Neural progenitor cell (in vitro differentiated cells): Measurements from ENCODE around the gene TBC1D17. TPM values are rescaled to one million over a fixed set of nuclear protein-coding genes. Genes with fewer than 3 reads are reported as not detected.

Source experiments
- DNase-seq: peaks from one replicate; pipeline ENCODE4 v3.0.0-alpha.2; 2016; ENCODE audit warnings: low spot score
- H2AFZ ChIP-seq: fragments of 200-600 bp; sonication (generic); replicated peaks from 2 replicates; pipeline ENCODE4 v1.6.1; 2016; ENCODE audit warnings: antibody characterized with exemption
- H3F3A ChIP-seq: fragments of 200-600 bp; sonication (generic); 2 replicates; pipeline ENCODE4 v1.6.1; 2016; ENCODE audit warnings: antibody characterized with exemption, low read depth
- H3K27ac ChIP-seq: fragments of 200-600 bp; sonication (generic); 2 replicates; pipeline ENCODE4 v1.5.1; 2016; ENCODE audit warnings: mild to moderate bottlenecking
- H3K27me3 ChIP-seq: fragments of 200-600 bp; sonication (generic); 2 replicates; pipeline ENCODE4 v1.6.1; 2016; ENCODE audit warnings: mild to moderate bottlenecking, moderate library complexity
- H3K36me3 ChIP-seq: fragments of 200-600 bp; sonication (generic); 2 replicates; pipeline ENCODE4 v1.5.1; 2016
- H3K4me1 ChIP-seq: fragments of 200-600 bp; sonication (generic); 2 replicates; pipeline ENCODE4 v1.6.1; 2016; ENCODE audit warnings: mixed run types
- H3K4me2 ChIP-seq: fragments of 200-600 bp; sonication (generic); 2 replicates; pipeline ENCODE4 v1.6.1; 2016
- H3K4me3 ChIP-seq: fragments of 200-600 bp; sonication (generic); 2 replicates; pipeline ENCODE4 v1.5.1; 2016
- H3K79me2 ChIP-seq: fragments of 200-600 bp; sonication (generic); 2 replicates; pipeline ENCODE4 v1.6.1; 2016; ENCODE audit warnings: low read depth
- H3K9ac ChIP-seq: fragments of 200-600 bp; sonication (generic); 2 replicates; pipeline ENCODE4 v1.6.1; 2016
- H3K9me3 ChIP-seq: fragments of 200-600 bp; sonication (generic); 2 replicates; pipeline ENCODE4 v1.5.1; 2016; ENCODE audit warnings: low read depth
- H4K20me1 ChIP-seq: fragments of 200-600 bp; sonication (generic); 2 replicates; pipeline ENCODE4 v1.6.1; 2016; ENCODE audit warnings: low read depth
- H3K27ac Mint-ChIP-seq: 3 replicates; pipeline ENCODE4 v1.8.0; 2021; ENCODE audit warnings: mixed read lengths
- H3K27me3 Mint-ChIP-seq: 2 replicates; pipeline ENCODE4 v1.8.0; 2022; ENCODE audit warnings: low read depth, mild to moderate bottlenecking, inconsistent platforms, moderate library complexity, mixed read lengths; ENCODE audit not compliant: insufficient read depth
- H3K36me3 Mint-ChIP-seq: 3 replicates; pipeline ENCODE4 v1.8.0; 2021; ENCODE audit warnings: mixed read lengths
- H3K4me1 Mint-ChIP-seq: 3 replicates; pipeline ENCODE4 v1.8.0; 2021; ENCODE audit warnings: mixed read lengths
- H3K4me3 Mint-ChIP-seq: 3 replicates; pipeline ENCODE4 v1.8.0; 2021; ENCODE audit warnings: mild to moderate bottlenecking, moderate library complexity, mixed read lengths
- H3K9me3 Mint-ChIP-seq: 3 replicates; pipeline ENCODE4 v1.8.0; 2020; ENCODE audit warnings: mixed read lengths
- CTCF ChIP-seq: fragments of 200-600 bp; sonication (generic); IDR thresholded peaks from 2 replicates; pipeline ENCODE4 v1.5.1; 2017; ENCODE audit warnings: antibody characterized with exemption, mild to moderate bottlenecking
- EZH2 ChIP-seq: fragments of 200-600 bp; sonication (generic); IDR thresholded peaks from 2 replicates; pipeline ENCODE4 v1.6.1; 2017; ENCODE audit warnings: antibody characterized with exemption, mild to moderate bottlenecking, moderate library complexity
- EZH2phosphoT487 ChIP-seq: fragments of 200-600 bp; sonication (generic); IDR thresholded peaks from 2 replicates; pipeline ENCODE4 v1.6.1; 2017; ENCODE audit warnings: antibody characterized with exemption
- total RNA-seq: library from RNA; depleted of rRNA; stranded (reverse); fragments of >200 nt; gene quantifications from 2 replicates; pipeline ENCODE4 v1.2.3, GENCODE V29; 2015; ENCODE audit warnings: low replicate concordance

Gene TBC1D17
- total RNA-seq, 1 donor from 2014 or later: 10.4 TPM

- Histone ChIP-seq H3K9me3 (no peaks in the 10 kb centered on the region), H3K4me1 (peaks cover 12% of the 10 kb centered on the region), H3K27me3 (no peaks in the 10 kb centered on the region), H2AFZ (no peak overlapping the region), H3K79me2 (peaks cover 52% of the 10 kb centered on the region), H3K9ac (no peak overlapping the region), H3K27ac (no peak overlapping the region), H3K36me3 (no peaks in the 10 kb centered on the region), H3F3A (peaks cover 80% of the 10 kb centered on the region), H3K4me3 (no peak overlapping the region), H3K4me2 (no peak overlapping the region), H4K20me1 (peaks cover 88% of the 10 kb centered on the region)
- peak overlapping the region; percentile 55 for H3K4me3 Mint-ChIP-seq
- peaks cover 20% of the 10 kb centered on the region for H3K36me3 Mint-ChIP-seq
- H3K4me1 Mint-ChIP-seq: peaks cover 21% of the 10 kb centered on the region
- TF ChIP-seq EZH2: no peak
- no peak for TF ChIP-seq CTCF
- no peak for TF ChIP-seq EZH2phosphoT487
- no peaks in the 10 kb centered on the region for H3K9me3 Mint-ChIP-seq
- DNase-seq: no peak
- peak overlapping the region; percentile 90 for H3K27ac Mint-ChIP-seq
- H3K27me3 Mint-ChIP-seq: peaks cover 25% of the 10 kb centered on the region
Observed at GRCh38 chr19:49855277-49855675, 22.2 kb upstream of the TBC1D17 start.

- Mint-ChIP-seq H3K9me3 (no peaks in the 10 kb centered on the region), H3K27ac (peak overlapping the region; percentile 90), H3K4me3 (peak overlapping the region; percentile 55), H3K4me1 (peaks cover 22% of the 10 kb centered on the region), H3K27me3 (peaks cover 25% of the 10 kb centered on the region), H3K36me3 (peaks cover 19% of the 10 kb centered on the region)
- no peaks in the 10 kb centered on the region for H3K27me3 ChIP-seq
- H3K36me3 ChIP-seq: no peaks in the 10 kb centered on the region
- peaks cover 95% of the 10 kb centered on the region for H4K20me1 ChIP-seq
- H3K9me3 ChIP-seq: no peaks in the 10 kb centered on the region
- H2AFZ ChIP-seq: no peak overlapping the region
- H3K4me1 ChIP-seq: peaks cover 12% of the 10 kb centered on the region
- H3K4me3 ChIP-seq: no peak overlapping the region
- no peak for DNase-seq
- no peak overlapping the region for H3K27ac ChIP-seq
- no peak overlapping the region for H3K9ac ChIP-seq
- peaks cover 51% of the 10 kb centered on the region for H3K79me2 ChIP-seq
- no peak for TF ChIP-seq EZH2phosphoT487
- TF ChIP-seq CTCF: no peak
- no peak overlapping the region for H3K4me2 ChIP-seq
- H3F3A ChIP-seq: peaks cover 80% of the 10 kb centered on the region
Observed at GRCh38 chr19:49855676-49856573, 21.6 kb upstream of the TBC1D17 start.

GRCh38 chr19:49856574-49857021 lies 20.9 kb upstream of the TBC1D17 start:
- H4K20me1 ChIP-seq: peaks cover 99% of the 10 kb centered on the region
- no peak overlapping the region for H3K4me2 ChIP-seq
- peaks cover 12% of the 10 kb centered on the region for H3K4me1 ChIP-seq
- no peaks in the 10 kb centered on the region for H3K36me3 ChIP-seq
- no peaks in the 10 kb centered on the region for H3K27me3 ChIP-seq
- H3K4me3 ChIP-seq: no peak overlapping the region
- peaks cover 48% of the 10 kb centered on the region for H3K79me2 ChIP-seq
- H3K9me3 Mint-ChIP-seq: no peaks in the 10 kb centered on the region
- peaks cover 19% of the 10 kb centered on the region for H3K36me3 Mint-ChIP-seq
- H2AFZ ChIP-seq: no peak overlapping the region
- TF ChIP-seq EZH2 (no peak), CTCF (no peak), EZH2phosphoT487 (no peak)
- DNase-seq: no peak
- H3K9ac ChIP-seq: no peak overlapping the region
- H3K9me3 ChIP-seq: no peaks in the 10 kb centered on the region
- peaks cover 24% of the 10 kb centered on the region for H3K4me1 Mint-ChIP-seq
- peaks cover 84% of the 10 kb centered on the region for H3F3A ChIP-seq
- H3K27ac Mint-ChIP-seq: no peak overlapping the region
- H3K4me3 Mint-ChIP-seq: no peak overlapping the region
- H3K27me3 Mint-ChIP-seq: peaks cover 25% of the 10 kb centered on the region
- H3K27ac ChIP-seq: no peak overlapping the region
